GM12801 (cell line): ENCODE data around the gene RRAS.

Experiments used
- CTCF ChIP-seq: IDR thresholded peaks from one replicate; pipeline ENCODE4 v1.5.1; 2011; ENCODE audit warnings: control low read depth; ENCODE audit not compliant: insufficient read length; ENCODE audit errors: extremely low read depth

RRAS gene

GRCh38 chr19:49679771-49680413 is 39.9 kb upstream of the RRAS start:
- TF ChIP-seq CTCF, result no peak

DNA sequence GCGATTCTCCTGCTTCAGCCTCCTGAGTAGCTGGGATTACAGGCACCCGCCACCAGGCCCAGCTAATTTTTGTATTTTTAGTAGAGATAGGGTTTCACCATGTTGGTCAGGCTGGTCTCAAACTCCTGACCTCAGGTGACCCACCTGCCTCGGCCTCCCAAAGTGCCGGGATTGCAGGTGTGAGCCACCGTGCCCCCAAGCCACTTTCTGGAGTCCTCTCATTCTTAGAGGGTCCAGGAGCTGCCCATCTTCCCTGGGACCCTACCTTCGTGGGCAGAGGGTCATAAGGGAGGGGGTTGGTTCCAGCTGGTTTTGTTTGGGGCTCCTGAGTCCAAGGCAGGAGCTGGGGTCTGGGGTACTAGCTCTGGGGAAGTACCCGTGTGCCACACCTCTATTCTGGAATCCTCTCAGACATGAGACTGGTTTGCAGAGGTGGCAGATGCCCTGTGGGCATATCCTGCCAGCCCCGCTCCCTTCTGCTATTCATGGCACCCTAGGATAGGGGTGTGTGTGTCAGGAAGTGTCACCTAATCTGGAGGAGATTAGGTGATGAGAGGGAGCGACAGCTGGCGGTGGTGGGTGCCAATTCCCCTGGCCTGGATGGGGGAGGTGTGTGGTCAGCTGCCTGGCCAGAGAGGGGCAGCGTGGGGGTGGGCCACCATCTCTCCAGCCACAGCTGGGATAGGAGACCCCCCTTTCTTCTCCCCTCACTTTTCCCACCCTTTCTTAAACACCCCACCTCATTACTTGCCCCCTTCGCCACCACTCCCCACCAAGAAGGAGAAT is 39.2 kb upstream of the RRAS start:
- TF ChIP-seq CTCF, result no peak

GRCh38 chr19:49677901-49678674 is 38.1 kb upstream of the RRAS start:
- no peak for TF ChIP-seq CTCF

- TF ChIP-seq CTCF, result no peak
These were observed 37.4 kb upstream of the RRAS start, which contains the start of gene PRMT1 for GRCh38 chr19:49677231-49677900. Gene PRMT1, plus strand, starts transcription at chr19:49677271. Its CDS starts 10 bp downstream, at chr19:49677281.

DNA sequence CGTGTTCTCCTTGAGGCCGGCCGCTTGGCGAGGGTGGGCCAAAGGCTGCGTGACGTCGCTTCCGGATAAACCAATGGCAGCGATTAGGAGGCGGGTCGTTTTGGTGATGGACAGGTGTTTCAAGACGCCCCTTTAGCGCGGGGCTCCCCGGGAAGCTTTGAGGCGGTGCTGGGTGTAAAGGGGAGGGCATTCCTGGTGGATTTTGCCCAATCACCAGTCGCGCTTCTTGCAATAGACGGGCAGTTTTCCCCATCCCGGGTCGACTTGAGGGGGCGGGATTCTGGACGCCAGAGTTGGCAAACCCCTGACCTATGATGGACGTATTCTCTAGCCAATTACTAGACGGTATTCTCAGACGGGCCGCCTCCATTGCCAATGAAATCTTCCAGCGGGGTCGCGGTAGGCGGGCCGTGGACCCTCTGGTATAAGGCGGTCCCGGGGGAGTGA is 36.9 kb upstream of the RRAS start:
- no peak for TF ChIP-seq CTCF

GRCh38 chr19:49676136-49676783 is 36.3 kb upstream of the RRAS start:
- no peak for TF ChIP-seq CTCF
